NCI-H187 treated with DMSO at 0.1 percent for 48 hours (cell line): ENCODE data around the gene GNS.

Experiments used
- DNase-seq: peaks from one replicate; lab custom pipeline; 2025; lab: John Stamatoyannopoulos, UW

The GNS gene

GRCh38 chr12:64672925-64673409 lies 86.2 kb downstream of the GNS start:
- DNase-seq = no peak

GRCh38 chr12:64671681-64672080 lies 87.5 kb downstream of the GNS start:
- DNase-seq = no peak

- no peak for DNase-seq
Observed at GRCh38 chr12:64670919-64671639, 88.1 kb downstream of the GNS start.

GRCh38 chr12:64670019-64670418 lies 89.2 kb downstream of the GNS start:
- no peak for DNase-seq

GRCh38 chr12:64669270-64669842 lies 89.8 kb downstream of the GNS start:
- no peak for DNase-seq

- DNase-seq = no peak
Observed at GRCh38 chr12:64667793-64668192, 91.4 kb downstream of the GNS start.

- DNase-seq = no peak
Observed at GRCh38 chr12:64666054-64666914, 92.9 kb downstream of the GNS start.

GRCh38 chr12:64665514-64665913 lies 93.7 kb downstream of the GNS start:
- DNase-seq = no peak
